ENCODE data around the gene CGNL1.

Gene CGNL1

GRCh38 chr15:57494581-57494980 lies 118.3 kb downstream of the CGNL1 start:
- no peak for DNase-seq (ENCODE audit: low spot score)
- no peak for TF ChIP-seq CTCF (IDR thresholded peaks at IDR 0.05; ENCODE audit: extremely low read depth, missing control alignments)

DNA sequence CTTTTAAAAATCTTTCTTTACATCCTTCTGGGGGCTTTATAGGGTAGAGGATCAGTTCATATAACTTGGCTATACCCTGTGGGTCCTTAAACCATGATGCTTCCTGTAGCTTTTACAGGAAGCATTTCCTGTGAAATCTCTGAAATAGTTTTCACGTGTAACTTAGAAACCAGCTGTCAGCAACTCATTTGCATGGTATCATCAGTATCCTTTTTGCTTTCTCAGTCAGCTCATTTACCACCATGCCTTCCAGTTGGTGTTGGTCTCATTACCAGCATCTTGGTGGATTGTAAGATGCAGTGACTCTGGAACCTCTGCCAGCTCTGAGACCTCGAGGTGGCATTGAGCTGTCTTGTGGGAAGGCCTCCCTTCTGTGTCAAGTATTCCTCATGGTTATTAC lies 118.7 kb downstream of the CGNL1 start:
- TF ChIP-seq CTCF (IDR thresholded peaks at IDR 0.05; ENCODE audit: extremely low read depth, missing control alignments), result no peak
- no peak for DNase-seq (ENCODE audit: low spot score)

DNA sequence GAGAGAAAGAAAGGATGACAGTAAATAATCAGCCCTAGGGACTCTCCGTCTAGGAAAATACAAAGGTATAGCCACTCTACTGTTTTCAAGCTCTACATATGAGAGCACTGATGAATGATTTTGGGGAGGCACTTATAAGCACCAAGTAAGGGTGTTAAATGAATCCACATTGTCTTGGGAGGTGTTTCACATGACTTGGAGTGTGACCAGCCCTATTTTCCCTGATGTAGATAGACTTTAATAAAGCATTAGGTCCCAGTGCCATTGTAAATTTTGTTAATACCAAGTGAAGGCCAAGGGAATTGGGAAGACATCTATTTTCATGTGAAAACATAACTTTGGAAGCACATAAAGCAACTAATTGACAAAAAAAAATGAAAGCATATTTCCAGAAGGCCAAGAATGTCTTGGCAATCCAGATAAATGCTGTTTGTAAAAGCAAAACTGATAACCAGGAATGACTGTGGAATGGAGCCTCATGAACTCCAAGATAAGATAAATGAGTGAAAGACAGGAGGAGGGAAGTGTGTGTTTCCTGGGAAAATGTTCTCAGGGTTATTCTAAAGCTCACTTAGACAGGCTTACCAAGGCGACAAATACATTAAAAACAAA lies 119.4 kb downstream of the CGNL1 start:
- no peak for DNase-seq (ENCODE audit: low spot score)
- TF ChIP-seq CTCF (IDR thresholded peaks at IDR 0.05; ENCODE audit: extremely low read depth, missing control alignments), result no peak

DNA sequence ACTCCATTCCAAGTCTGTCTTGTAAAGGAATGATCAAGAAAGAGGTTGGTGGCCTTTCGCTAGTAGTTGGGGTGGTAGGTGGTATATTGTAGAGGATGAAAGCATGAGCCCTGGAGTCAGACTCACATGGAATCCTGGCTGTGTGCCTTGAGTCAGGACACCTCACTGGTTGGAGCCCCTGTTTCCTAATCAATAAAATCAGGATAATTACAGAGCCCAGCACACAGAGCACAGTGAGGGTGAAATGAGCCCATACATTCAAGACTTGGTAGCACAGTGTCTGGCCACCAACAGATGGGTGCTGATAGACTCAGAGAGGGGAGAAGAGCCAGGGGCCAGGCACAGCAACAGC lies 120.3 kb downstream of the CGNL1 start:
- TF ChIP-seq CTCF (IDR thresholded peaks at IDR 0.05; ENCODE audit: extremely low read depth, missing control alignments), result no peak
- DNase-seq (ENCODE audit: low spot score), result no peak

GRCh38 chr15:57496946-57497869 lies 120.9 kb downstream of the CGNL1 start:
- DNase-seq (ENCODE audit: low spot score), result no peak
- no peak for TF ChIP-seq CTCF (IDR thresholded peaks at IDR 0.05; ENCODE audit: extremely low read depth, missing control alignments)

GRCh38 chr15:57500256-57500655 lies 124.0 kb downstream of the CGNL1 start:
- no peak for DNase-seq (ENCODE audit: low spot score)
- no peak for TF ChIP-seq CTCF (IDR thresholded peaks at IDR 0.05; ENCODE audit: extremely low read depth, missing control alignments)

DNA sequence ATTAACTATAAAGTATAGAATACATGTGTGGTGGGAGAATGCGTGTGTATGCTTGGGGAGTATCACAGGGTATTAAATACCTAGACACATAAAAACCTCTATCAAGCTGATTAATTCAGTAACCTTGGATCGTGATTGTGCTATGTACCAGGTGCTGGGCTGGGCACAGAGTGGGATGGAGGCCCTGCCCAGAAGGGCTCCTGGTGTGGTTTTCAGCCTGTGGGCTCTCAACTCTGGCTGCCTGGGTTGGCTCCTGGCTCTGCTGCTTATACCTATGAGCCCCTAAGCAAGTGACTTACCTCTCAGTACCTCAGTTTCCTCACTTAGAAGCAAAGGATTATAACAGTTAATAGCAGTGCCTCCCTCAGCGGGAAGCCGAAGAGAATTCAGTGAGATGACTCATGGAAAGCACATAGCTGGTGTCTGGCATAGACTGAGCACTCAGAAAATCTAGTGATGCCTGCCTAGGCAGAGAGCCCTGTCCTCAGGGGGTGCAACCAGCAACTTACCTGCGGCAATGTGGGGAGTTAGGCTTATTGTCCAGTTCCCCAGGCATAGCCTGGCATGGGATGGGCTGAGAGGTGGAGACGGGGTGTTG lies 124.8 kb downstream of the CGNL1 start:
- DNase-seq (ENCODE audit: low spot score), result no peak

More for the DNA sequence above, 124.8 kb downstream of the CGNL1 start:
- TF ChIP-seq CTCF (IDR thresholded peaks at IDR 0.05; ENCODE audit: extremely low read depth, missing control alignments), result no peak
